ENCODE data around the gene RRM2.

The RRM2 gene

GRCh38 chr2:10094271-10094814, 28.2 kb upstream of the RRM2 start:
- Histone ChIP-seq H3K9me2 (replicated peaks; ENCODE audit: low read depth, low read length) (no peaks in the 10 kb centered on the region), H3K4me1 (ENCODE audit: insufficient read depth, low read length, poor library complexity, severe bottlenecking) (no peaks in the 10 kb centered on the region), H3K4me2 (ENCODE audit: low read depth, low read length, poor library complexity, severe bottlenecking) (no peak overlapping the region), H4K20me1 (ENCODE audit: insufficient read depth, low read length, poor library complexity, severe bottlenecking) (no peaks in the 10 kb centered on the region), H3K9me3 (ENCODE audit: insufficient read depth, low read depth, low read length) (no peaks in the 10 kb centered on the region), H3K27me3 (ENCODE audit: insufficient read depth, low read length, poor library complexity, severe bottlenecking) (no peaks in the 10 kb centered on the region), H3K4me3 (ENCODE audit: low read length, poor library complexity, severe bottlenecking) (no peak overlapping the region), H3K79me2 (ENCODE audit: insufficient read depth, low read length) (no peaks in the 10 kb centered on the region), H3K36me3 (ENCODE audit: insufficient read depth, low read length) (no peaks in the 10 kb centered on the region), H2AFZ (ENCODE audit: low read length) (no peak overlapping the region), H3K9ac (ENCODE audit: low read depth, low read length, poor library complexity, severe bottlenecking) (no peak overlapping the region), H3F3A (ENCODE audit: low read depth) (no peaks in the 10 kb centered on the region)
- TF ChIP-seq CTCF (conservative IDR thresholded peaks at IDR 0.05; ENCODE audit: low read length) (no peak), EZH2phosphoT487 (IDR thresholded peaks at IDR 0.05; ENCODE audit: borderline replicate concordance) (no peak)

GRCh38 chr2:10095175-10095574, 27.4 kb upstream of the RRM2 start:
- Histone ChIP-seq H4K20me1 (ENCODE audit: insufficient read depth, low read length, poor library complexity, severe bottlenecking) (no peaks in the 10 kb centered on the region), H3F3A (ENCODE audit: low read depth) (no peaks in the 10 kb centered on the region), H2AFZ (ENCODE audit: low read length) (no peak overlapping the region), H3K9ac (ENCODE audit: low read depth, low read length, poor library complexity, severe bottlenecking) (no peak overlapping the region), H3K4me1 (ENCODE audit: insufficient read depth, low read length, poor library complexity, severe bottlenecking) (no peaks in the 10 kb centered on the region), H3K4me3 (ENCODE audit: low read length, poor library complexity, severe bottlenecking) (no peak overlapping the region), H3K4me2 (ENCODE audit: low read depth, low read length, poor library complexity, severe bottlenecking) (no peak overlapping the region), H3K36me3 (ENCODE audit: insufficient read depth, low read length) (no peaks in the 10 kb centered on the region), H3K27me3 (ENCODE audit: insufficient read depth, low read length, poor library complexity, severe bottlenecking) (no peaks in the 10 kb centered on the region), H3K79me2 (ENCODE audit: insufficient read depth, low read length) (no peaks in the 10 kb centered on the region), H3K9me2 (replicated peaks; ENCODE audit: low read depth, low read length) (no peaks in the 10 kb centered on the region), H3K9me3 (ENCODE audit: insufficient read depth, low read depth, low read length) (no peaks in the 10 kb centered on the region)
- no peak for TF ChIP-seq EZH2phosphoT487 (IDR thresholded peaks at IDR 0.05; ENCODE audit: borderline replicate concordance)
- no peak for TF ChIP-seq CTCF (conservative IDR thresholded peaks at IDR 0.05; ENCODE audit: low read length)

- H3K4me3 ChIP-seq (ENCODE audit: low read length, poor library complexity, severe bottlenecking), result no peak overlapping the region
- no peaks in the 10 kb centered on the region for H3K27me3 ChIP-seq (ENCODE audit: insufficient read depth, low read length, poor library complexity, severe bottlenecking)
- no peak overlapping the region for H3K9ac ChIP-seq (ENCODE audit: low read depth, low read length, poor library complexity, severe bottlenecking)
- no peaks in the 10 kb centered on the region for H3K9me3 ChIP-seq (ENCODE audit: insufficient read depth, low read depth, low read length)
- no peak for TF ChIP-seq EZH2phosphoT487 (IDR thresholded peaks at IDR 0.05; ENCODE audit: borderline replicate concordance)
- TF ChIP-seq CTCF (conservative IDR thresholded peaks at IDR 0.05; ENCODE audit: low read length), result no peak
- H2AFZ ChIP-seq (ENCODE audit: low read length), result no peak overlapping the region
- H3K36me3 ChIP-seq (ENCODE audit: insufficient read depth, low read length), result no peaks in the 10 kb centered on the region
- H3K4me1 ChIP-seq (ENCODE audit: insufficient read depth, low read length, poor library complexity, severe bottlenecking), result no peaks in the 10 kb centered on the region
- no peaks in the 10 kb centered on the region for H3K79me2 ChIP-seq (ENCODE audit: insufficient read depth, low read length)
- no peak overlapping the region for H3K4me2 ChIP-seq (ENCODE audit: low read depth, low read length, poor library complexity, severe bottlenecking)
- no peaks in the 10 kb centered on the region for H3K9me2 ChIP-seq (replicated peaks; ENCODE audit: low read depth, low read length)
- no peaks in the 10 kb centered on the region for H4K20me1 ChIP-seq (ENCODE audit: insufficient read depth, low read length, poor library complexity, severe bottlenecking)
- H3F3A ChIP-seq (ENCODE audit: low read depth), result no peaks in the 10 kb centered on the region
Measured at GRCh38 chr2:10096641-10097040, 25.9 kb upstream of the RRM2 start.

Measured in Loucy (cell line).